ENCODE results near the gene CD300LG. TPM values are rescaled to one million over a fixed set of nuclear protein-coding genes. Genes with fewer than 3 reads are reported as not detected.

Gene CD300LG
- total RNA-seq, 1 donor from 2014 or later, result 45.9 TPM

GRCh38 chr17:43877031-43877430 lies 30.1 kb downstream of the CD300LG start:
- no peak for DNase-seq (ENCODE audit: low spot score in 2 of 2)
- Histone ChIP-seq H3K9me3 (no peaks in the 10 kb centered on the region), H3K4me3 (no peak overlapping the region), H3K4me1 (no peaks in the 10 kb centered on the region), H3K27ac (no peak overlapping the region), H3K27me3 (no peaks in the 10 kb centered on the region), H3K36me3 (peaks cover 33 to 39% of the 10 kb centered on the region in 2 donors)
- intact Hi-C loops (cut with DNase I), result no loop called here
- no peak for TF ChIP-seq CTCF (IDR thresholded peaks at IDR 0.05)

DNA sequence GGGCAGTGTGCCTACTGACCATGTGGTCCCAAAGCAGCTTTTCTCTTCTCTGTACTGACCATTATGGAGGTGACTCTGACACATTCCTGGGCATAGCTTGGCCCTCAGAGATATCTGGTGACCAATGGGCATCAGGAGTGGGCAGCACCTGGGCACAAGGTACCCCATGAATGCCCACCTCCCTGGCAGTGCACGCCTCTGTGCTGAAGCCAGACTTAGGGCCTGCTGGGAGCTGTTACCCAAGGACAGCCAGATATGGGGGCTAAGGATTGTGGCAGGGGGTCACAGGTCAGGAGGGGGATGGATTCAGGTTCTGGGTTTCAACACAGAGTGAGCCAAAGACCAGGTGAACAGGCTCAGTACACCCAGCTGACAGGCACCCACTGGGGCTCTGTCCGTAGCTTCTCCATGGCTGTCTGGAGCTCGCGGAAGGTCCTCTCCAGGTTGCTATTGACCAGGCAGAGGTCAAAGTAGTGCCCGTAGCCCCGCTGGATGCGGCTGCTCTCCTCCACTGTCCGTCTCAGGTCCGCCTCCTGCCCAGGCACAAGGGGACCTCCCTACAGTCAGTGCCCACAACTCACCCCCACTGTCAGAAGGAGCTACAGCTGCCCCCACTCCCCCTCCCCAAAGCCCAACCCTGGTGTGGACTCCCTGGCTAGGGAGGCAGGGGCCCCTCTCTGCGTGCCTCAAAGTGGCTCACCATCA lies 30.6 kb downstream of the CD300LG start:
- no peaks in the 10 kb centered on the region for H3K9me3 ChIP-seq
- no peak overlapping the region for H3K4me3 ChIP-seq
- H3K27me3 ChIP-seq, result no peaks in the 10 kb centered on the region
- no peak for TF ChIP-seq CTCF (IDR thresholded peaks at IDR 0.05)
- H3K36me3 ChIP-seq, result peaks cover 39 to 42% of the 10 kb centered on the region in 2 donors
- no peak for DNase-seq (ENCODE audit: low spot score in 2 of 2)
- no peak overlapping the region for H3K27ac ChIP-seq
- intact Hi-C loops (cut with DNase I), result no loop called here
- no peaks in the 10 kb centered on the region for H3K4me1 ChIP-seq

DNA sequence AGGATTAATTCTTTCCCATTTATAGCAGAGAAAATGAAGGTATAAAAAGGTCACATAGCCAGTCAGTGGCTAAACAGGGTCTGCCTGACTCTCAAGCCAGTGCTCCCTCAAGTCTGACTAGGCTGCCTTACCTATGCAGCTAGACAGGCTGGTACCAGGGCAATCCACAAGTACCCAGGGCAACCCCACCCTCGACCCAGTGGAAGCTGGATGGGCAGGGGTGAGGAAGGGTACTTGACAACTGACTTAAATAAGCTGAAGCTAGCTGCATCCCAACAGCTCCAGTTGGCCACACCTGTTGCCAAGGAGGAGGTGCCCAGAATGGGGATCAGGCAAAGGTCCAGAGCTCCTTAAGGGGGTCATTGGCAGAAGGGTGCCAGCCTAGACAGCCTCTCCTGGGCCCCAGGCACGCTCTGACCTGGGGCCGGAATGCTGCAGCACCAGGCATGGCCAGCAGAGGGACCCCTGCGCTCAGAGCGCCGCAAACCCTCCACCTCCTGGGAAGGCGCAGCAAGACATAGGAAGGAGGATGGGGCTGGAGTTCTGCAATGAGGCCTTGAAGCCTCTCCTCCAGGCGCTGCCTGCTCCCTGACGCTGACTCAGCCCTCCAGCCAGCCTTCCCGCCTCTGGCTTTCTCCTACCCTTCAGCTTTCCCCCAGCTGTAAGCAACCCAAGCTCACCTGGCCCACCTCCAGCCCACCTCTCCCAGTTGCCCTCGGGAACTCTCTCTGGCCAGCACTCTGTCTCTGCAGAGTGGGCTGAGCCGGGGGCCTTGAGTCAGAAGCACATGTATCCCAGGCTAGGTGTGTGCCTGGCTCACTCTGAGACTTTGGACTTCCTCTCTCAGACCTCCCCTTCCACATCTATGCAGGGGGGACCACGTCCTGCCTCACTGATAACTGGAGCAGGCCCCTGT lies 31.5 kb downstream of the CD300LG start:
- intact Hi-C loops (cut with DNase I), result no loop called here
- peaks cover 40 to 47% of the 10 kb centered on the region in 2 donors for H3K36me3 ChIP-seq
- H3K27ac ChIP-seq, result no peak overlapping the region
- H3K9me3 ChIP-seq, result no peaks in the 10 kb centered on the region
- no peaks in the 10 kb centered on the region for H3K4me1 ChIP-seq
- TF ChIP-seq CTCF (IDR thresholded peaks at IDR 0.05), result peak; percentile 87 to 97 (median 94)
- DNase-seq (ENCODE audit: low spot score in 2 of 2), result peak in 1 of 2 donors; percentile 79
- no peak overlapping the region for H3K4me3 ChIP-seq
- H3K27me3 ChIP-seq, result no peaks in the 10 kb centered on the region

DNA sequence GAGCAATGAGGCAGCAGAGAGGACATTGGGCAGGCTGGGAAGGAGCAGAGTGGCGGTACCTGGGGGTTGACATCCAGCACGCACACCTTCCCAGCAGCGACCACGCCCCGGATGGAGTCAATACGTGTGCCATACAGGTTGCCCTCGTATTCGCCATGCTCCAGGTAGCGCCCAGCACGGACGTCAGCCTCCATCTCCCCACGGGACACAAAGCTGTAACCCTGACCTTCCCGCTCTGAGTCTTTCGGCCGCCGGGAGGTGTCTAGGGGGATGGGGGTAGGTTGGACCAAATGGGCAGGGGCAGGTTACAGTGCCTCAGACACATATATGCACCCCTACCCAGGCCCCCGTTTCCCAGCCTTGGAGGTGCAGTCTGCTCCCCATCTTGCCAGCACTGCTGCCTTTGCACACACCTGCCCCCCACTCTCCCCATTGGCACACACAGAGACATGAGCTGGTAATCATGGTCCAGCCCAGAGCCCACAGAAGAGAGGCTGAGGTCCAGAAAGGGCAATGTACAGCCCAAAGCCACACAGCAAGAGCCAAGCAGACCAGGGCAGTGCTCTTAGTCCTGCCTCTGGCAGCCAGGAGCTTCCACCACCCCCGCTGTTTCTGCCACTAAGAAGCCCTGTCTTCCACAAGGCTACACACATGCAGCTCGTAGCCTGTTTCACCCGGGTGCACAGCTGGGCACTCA lies 32.9 kb downstream of the CD300LG start:
- H3K9me3 ChIP-seq, result no peaks in the 10 kb centered on the region
- intact Hi-C loops (cut with DNase I), result no loop called here
- no peak for TF ChIP-seq CTCF (IDR thresholded peaks at IDR 0.05)
- H3K4me3 ChIP-seq, result no peak overlapping the region
- peaks cover 40 to 47% of the 10 kb centered on the region in 2 donors for H3K36me3 ChIP-seq
- H3K27ac ChIP-seq, result no peak overlapping the region
- no peaks in the 10 kb centered on the region for H3K4me1 ChIP-seq
- no peak for DNase-seq (ENCODE audit: low spot score in 2 of 2)
- H3K27me3 ChIP-seq, result no peaks in the 10 kb centered on the region

DNA sequence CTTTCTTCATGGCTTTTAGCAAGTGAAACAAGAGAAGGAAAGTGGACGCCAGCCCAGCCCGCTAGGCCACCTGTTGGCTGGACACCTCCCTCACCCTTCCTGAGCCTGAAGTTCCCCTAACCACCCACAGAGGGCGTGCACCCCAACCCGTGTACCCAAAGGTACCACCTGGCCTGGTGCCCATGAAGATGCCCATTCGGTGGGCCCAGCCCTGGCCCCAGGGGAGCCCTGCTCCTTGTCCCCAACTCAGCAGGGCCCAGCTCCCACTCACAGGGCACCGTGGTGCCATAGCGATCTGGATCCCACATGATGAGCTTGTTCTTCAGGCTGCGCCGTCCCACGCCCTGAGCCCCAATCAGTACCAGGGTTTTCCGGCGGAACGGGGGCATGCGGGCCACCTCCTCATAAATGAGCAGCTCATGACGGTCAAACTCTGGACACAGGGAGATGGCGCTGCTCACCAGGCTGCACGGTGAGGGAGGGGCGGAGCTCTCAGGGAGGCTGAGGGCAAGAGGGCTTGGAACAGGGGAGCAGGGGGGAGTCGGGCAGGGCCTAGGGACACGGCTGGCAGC lies 33.5 kb downstream of the CD300LG start:
- intact Hi-C loops (cut with DNase I), result no loop called here
- H3K36me3 ChIP-seq, result peaks cover 40 to 47% of the 10 kb centered on the region in 2 donors
- no peaks in the 10 kb centered on the region for H3K27me3 ChIP-seq
- no peak overlapping the region for H3K4me3 ChIP-seq
- H3K9me3 ChIP-seq, result no peaks in the 10 kb centered on the region
- no peaks in the 10 kb centered on the region for H3K4me1 ChIP-seq
- peak in 2 of 3 experiments; percentile 34 to 54 for TF ChIP-seq CTCF (IDR thresholded peaks at IDR 0.05)
- DNase-seq (ENCODE audit: low spot score in 2 of 2), result no peak
- no peak overlapping the region for H3K27ac ChIP-seq

Data from ascending aorta (tissue), 2 donors.